Kidney epithelial cell (primary cell): ENCODE data around the gene ZFAND3. TPM values are rescaled to one million over a fixed set of nuclear protein-coding genes. Genes with fewer than 3 reads are reported as not detected.

Experiments used
- DNase-seq: peaks from one replicate; pipeline ENCODE4 v3.0.0-alpha.2; 2010; ENCODE audit warnings: low read depth
- H3K27me3 ChIP-seq: 2 replicates; pipeline ENCODE4 v1.6.0; 2011; ENCODE audit warnings: low read length; ENCODE audit not compliant: control insufficient read depth, insufficient read depth
- H3K36me3 ChIP-seq: 2 replicates; pipeline ENCODE4 v1.5.1; 2011; ENCODE audit warnings: low read length; ENCODE audit not compliant: control insufficient read depth, insufficient read depth
- H3K4me3 ChIP-seq: 2 replicates; pipeline ENCODE4 v1.5.1; 2011; ENCODE audit warnings: low read depth, mild to moderate bottlenecking, control low read depth, low read length
- CTCF ChIP-seq: IDR thresholded peaks from 2 replicates; pipeline ENCODE4 v1.5.1; 2011; ENCODE audit warnings: mild to moderate bottlenecking, moderate library complexity, low read length, control low read depth, inconsistent platforms; ENCODE audit not compliant: insufficient read depth, poor library complexity, severe bottlenecking
- total RNA-seq: library from RNA; depleted of rRNA; stranded (reverse); fragments of >200 nt; gene quantifications from 2 replicates; pipeline ENCODE4 v1.2.3, GENCODE V29; 2015

ZFAND3 gene
- total RNA-seq, 1 donor from 2014 or later: 49.4 TPM

DNA sequence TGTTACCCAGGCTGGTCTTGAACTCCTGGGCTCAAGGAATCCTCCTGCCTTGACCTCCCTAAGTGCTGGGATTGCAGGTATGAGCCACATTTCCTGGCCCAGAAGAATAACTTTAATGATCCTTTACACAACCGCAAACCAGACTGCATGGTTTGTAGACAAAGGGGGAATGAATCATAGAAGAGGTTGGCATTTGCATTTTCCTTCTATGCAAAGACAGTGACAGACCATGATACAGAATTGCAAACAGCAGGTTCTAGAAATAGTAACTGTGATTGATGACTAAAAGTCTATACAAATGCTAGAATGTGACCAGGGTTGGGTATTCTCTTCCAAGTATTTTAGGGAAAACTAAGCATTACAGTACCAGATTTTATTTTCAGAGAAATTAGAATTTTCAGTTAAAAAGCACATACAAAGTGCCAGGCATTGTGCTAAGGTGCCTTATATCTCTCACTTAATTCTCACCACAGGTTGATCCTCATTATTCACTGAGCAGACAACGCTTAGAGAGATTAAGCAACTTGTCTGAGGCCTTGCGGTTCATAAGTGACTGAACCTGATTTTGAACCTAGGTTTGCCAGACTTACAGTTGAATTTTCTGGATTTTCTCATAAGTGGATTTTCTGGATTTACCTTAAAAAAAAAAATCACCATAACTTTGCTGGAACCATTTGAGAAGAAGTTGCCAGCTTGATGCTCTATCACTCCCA, 146.6 kb downstream of the ZFAND3 start:
- TF ChIP-seq CTCF: no peak

GRCh38 chr6:37966801-37967200, 147.3 kb downstream of the ZFAND3 start:
- Histone ChIP-seq H3K27me3 (no peaks in the 10 kb centered on the region), H3K36me3 (no peaks in the 10 kb centered on the region), H3K4me3 (no peak overlapping the region)
- TF ChIP-seq CTCF: no peak
- no peak for DNase-seq

More for the DNA sequence above, 146.6 kb downstream of the ZFAND3 start:
- Histone ChIP-seq H3K27me3 (no peaks in the 10 kb centered on the region), H3K4me3 (no peak overlapping the region), H3K36me3 (no peaks in the 10 kb centered on the region)
- peak; percentile 67 for DNase-seq

- no peak for DNase-seq
- TF ChIP-seq CTCF: no peak
- Histone ChIP-seq H3K4me3 (no peak overlapping the region), H3K36me3 (no peaks in the 10 kb centered on the region), H3K27me3 (no peaks in the 10 kb centered on the region)
Measured at GRCh38 chr6:37967651-37968050, 148.1 kb downstream of the ZFAND3 start.

- TF ChIP-seq CTCF: no peak
- no peaks in the 10 kb centered on the region for H3K36me3 ChIP-seq
Measured at GRCh38 chr6:37971266-37971665, 151.7 kb downstream of the ZFAND3 start.

GRCh38 chr6:37971711-37972390, 152.3 kb downstream of the ZFAND3 start:
- TF ChIP-seq CTCF: no peak
- no peak overlapping the region for H3K4me3 ChIP-seq
- no peaks in the 10 kb centered on the region for H3K27me3 ChIP-seq
- H3K36me3 ChIP-seq: no peaks in the 10 kb centered on the region
- no peak for DNase-seq

More at GRCh38 chr6:37971266-37971665, 151.7 kb downstream of the ZFAND3 start:
- DNase-seq: no peak
- Histone ChIP-seq H3K27me3 (no peaks in the 10 kb centered on the region), H3K4me3 (no peak overlapping the region)
